H1 (cell line): Measurements from ENCODE around the gene WNT5A.

Experiments used
- CREB1 ChIP-seq: IDR thresholded peaks from 2 replicates; pipeline ENCODE4 v1.6.1; 2012; ENCODE audit warnings: inconsistent platforms
- GTF2F1 ChIP-seq: IDR thresholded peaks from 2 replicates; pipeline ENCODE4 v1.6.1; 2012; ENCODE audit warnings: low read depth, low read length, improper control_type of control experiment, borderline replicate concordance
- HDAC2 ChIP-seq, 2 experiments: fragments of 300-600 bp in 1 of 2; sonication (generic) in 1 of 2; IDR thresholded peaks; 2 replicates each; pipeline ENCODE4 v1.6.1; 2011 to 2012; ENCODE audit warnings: low read depth in 2 of 2, low read length in 2 of 2, mild to moderate bottlenecking in 2 of 2, moderate library complexity in 2 of 2, borderline replicate concordance in 1 of 2, inconsistent platforms in 1 of 2
- PHF8 ChIP-seq: fragments of 200-600 bp; sonication (generic); conservative IDR thresholded peaks from 2 replicates; pipeline ENCODE4 v1.7.1; 2012; ENCODE audit warnings: low read depth, mild to moderate bottlenecking, inconsistent platforms, low read length, moderate library complexity
- TCF12 ChIP-seq: IDR thresholded peaks from 2 replicates; pipeline ENCODE4 v1.6.1; 2011; ENCODE audit warnings: low read depth, mild to moderate bottlenecking, low read length

GRCh38 chr3:55431041-55431440 lies 56.1 kb downstream of the WNT5A start:
- TF ChIP-seq TCF12 (no peak), GTF2F1 (no peak), HDAC2 (IDR thresholded peaks at IDR 0.05; ENCODE audit: borderline replicate concordance in 1 of 2, low read depth in 2 of 2, low read length in 2 of 2) (no peak), PHF8 (no peak), CREB1 (no peak)
